ENCODE data around the gene KLF12.

The KLF12 gene

DNA sequence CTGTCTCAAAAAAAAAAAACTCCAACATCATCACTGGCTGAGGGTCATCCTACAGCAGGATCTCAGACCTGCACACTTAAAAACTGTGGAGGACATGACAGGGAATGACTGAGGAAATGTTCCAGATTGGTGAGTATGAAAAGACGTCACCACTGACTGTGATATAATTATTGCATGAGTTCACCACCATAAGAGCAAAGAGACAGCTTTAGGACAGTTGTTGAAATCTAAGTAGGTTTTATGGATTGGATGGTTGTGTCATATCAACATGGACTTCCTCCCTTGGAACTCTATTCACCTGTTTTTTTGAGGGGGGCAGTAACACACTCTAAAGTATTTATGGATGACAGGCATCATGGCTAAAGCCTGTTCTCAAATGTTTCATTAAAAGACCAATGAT is 31.5 kb downstream of the KLF12 start:
- DNase-seq: no peak

- DNase-seq: no peak
Observed at GRCh38 chr13:74101436-74101835, 32.8 kb downstream of the KLF12 start.

- no peak for DNase-seq
Observed at GRCh38 chr13:74098077-74098476, 36.1 kb downstream of the KLF12 start.

DNA sequence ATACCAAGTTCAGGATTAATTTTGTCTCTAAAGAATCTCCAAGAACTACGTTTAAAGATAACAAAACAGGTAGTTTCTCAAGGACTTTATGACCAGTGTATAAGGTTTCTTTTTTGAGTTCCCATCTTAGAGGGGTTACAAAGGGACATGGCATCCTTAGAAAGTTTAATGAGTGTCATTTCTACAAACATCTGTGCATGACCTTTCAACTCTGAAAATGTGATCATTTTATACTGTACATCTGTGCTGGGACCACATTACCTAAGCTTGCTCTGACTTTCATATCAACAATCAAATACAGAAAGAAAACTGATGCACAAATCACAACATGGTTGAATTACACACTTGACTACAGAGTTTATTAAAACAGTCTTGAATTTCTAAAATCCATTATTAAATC is 37.1 kb downstream of the KLF12 start:
- no peak for DNase-seq

- no peak for DNase-seq
Observed at GRCh38 chr13:74093691-74094090, 40.5 kb downstream of the KLF12 start.

DNA sequence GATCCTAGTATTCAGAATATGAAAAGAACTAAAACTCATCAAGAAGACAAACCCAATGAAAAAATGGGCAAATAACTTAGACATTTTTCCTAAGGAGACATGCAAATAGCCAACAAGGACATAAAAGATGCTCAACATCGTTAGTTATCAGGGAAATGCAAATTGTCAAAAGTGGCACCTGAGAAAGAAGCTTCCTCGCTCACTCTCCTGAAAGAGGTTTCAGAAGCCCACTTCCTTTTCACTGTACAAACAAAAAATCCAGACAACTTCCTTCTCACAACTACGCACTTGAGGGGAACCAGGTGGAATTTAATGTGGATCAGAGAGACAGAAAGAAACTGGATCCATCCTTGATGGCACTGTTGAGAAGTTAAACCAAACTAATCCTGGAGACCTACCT is 41.5 kb downstream of the KLF12 start:
- DNase-seq: no peak

- DNase-seq: no peak
Observed at GRCh38 chr13:74090869-74091605, 43.2 kb downstream of the KLF12 start.

DNA sequence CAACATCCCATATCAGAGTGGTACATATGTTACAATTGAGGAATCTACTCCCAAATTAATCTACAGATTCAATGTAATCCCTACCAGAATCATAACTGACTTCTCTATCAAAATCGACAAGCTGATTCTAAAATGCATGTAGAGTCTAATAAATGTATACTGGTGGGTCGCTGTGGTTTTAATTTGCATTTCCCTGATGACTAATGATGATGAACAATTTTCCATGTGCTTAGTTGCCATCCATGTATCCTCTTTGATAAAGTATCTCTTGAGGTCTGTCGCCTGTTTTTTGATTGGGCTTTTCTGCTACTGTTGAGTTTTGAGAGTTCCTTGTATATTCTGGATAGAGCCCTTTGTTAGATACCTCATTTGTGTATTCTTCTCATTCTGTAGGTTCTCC is 43.8 kb downstream of the KLF12 start:
- no peak for DNase-seq

DNA sequence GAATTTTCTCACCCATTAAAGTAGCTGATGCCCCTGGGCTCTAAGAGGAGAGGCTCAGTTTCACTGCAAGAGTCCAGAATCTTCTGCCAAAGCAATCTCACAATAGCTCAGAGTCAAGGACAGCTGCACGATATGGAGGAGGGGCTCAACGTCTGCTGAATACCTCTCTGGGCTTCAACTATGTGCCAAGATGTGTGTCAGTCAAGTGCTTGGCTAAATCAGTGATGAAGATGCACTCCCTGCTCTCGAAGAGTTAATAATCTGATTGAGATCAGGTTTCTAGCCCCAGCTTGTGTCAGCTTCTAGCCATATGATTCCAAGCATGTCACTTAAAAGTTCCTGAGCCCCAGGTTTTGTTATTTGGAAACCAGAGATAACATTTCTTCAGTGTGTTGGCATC is 46.8 kb downstream of the KLF12 start:
- DNase-seq: no peak

Data from activated CD8-positive, alpha-beta memory T cell treated with anti-CD3 and anti-CD28 coated beads for 24 hours (primary cell).